DOHH2 (cell line): ENCODE results near the gene HS2ST1.

ENCODE experiments used
- EZH2phosphoT487 ChIP-seq: fragments of 200-600 bp; sonication (generic); IDR thresholded peaks from 2 replicates; pipeline ENCODE4 v1.6.1; 2017; ENCODE audit warnings: borderline replicate concordance, mild to moderate bottlenecking, antibody characterized with exemption, low read length, moderate library complexity, mixed read lengths
- TF ChIP-seq, protein P1 (sequence below): fragments of 200-600 bp; sonication (generic); IDR thresholded peaks from one replicate; pipeline ENCODE4 v1.5.1; 2014; ENCODE audit warnings: antibody characterized with exemption, mild to moderate bottlenecking, low read depth, low read length; ENCODE audit not compliant: poor library complexity, severe bottlenecking

DNA sequence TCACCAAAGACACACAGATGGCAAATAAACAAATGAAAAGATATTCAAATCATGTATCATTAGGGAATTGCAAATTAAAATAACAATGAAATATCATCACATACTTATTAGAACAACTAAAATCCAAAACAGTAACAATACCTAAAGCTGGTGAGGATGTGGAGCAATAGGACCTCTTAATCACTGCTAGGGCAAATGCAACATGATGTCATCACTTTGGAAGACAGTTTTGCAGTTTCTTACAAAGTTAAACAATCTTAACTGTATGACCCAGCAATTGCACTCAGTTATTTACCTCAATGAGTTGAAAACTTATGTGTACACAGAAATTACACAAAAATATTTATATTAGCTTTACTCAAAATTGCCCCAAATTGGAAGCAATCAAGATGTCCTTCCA is 47.8 kb upstream of the HS2ST1 start:
- TF ChIP-seq, protein P1, sequence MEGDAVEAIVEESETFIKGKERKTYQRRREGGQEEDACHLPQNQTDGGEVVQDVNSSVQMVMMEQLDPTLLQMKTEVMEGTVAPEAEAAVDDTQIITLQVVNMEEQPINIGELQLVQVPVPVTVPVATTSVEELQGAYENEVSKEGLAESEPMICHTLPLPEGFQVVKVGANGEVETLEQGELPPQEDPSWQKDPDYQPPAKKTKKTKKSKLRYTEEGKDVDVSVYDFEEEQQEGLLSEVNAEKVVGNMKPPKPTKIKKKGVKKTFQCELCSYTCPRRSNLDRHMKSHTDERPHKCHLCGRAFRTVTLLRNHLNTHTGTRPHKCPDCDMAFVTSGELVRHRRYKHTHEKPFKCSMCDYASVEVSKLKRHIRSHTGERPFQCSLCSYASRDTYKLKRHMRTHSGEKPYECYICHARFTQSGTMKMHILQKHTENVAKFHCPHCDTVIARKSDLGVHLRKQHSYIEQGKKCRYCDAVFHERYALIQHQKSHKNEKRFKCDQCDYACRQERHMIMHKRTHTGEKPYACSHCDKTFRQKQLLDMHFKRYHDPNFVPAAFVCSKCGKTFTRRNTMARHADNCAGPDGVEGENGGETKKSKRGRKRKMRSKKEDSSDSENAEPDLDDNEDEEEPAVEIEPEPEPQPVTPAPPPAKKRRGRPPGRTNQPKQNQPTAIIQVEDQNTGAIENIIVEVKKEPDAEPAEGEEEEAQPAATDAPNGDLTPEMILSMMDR: no peak
- TF ChIP-seq EZH2phosphoT487: no peak
